ENCODE measurements around the gene IL5RA. TPM values are rescaled to one million over a fixed set of nuclear protein-coding genes. Genes with fewer than 3 reads are reported as not detected.

IL5RA gene
- total and polyA plus RNA-seq, 2 experiments from 2014 or later: 1.5 TPM; not detected in 1

DNA sequence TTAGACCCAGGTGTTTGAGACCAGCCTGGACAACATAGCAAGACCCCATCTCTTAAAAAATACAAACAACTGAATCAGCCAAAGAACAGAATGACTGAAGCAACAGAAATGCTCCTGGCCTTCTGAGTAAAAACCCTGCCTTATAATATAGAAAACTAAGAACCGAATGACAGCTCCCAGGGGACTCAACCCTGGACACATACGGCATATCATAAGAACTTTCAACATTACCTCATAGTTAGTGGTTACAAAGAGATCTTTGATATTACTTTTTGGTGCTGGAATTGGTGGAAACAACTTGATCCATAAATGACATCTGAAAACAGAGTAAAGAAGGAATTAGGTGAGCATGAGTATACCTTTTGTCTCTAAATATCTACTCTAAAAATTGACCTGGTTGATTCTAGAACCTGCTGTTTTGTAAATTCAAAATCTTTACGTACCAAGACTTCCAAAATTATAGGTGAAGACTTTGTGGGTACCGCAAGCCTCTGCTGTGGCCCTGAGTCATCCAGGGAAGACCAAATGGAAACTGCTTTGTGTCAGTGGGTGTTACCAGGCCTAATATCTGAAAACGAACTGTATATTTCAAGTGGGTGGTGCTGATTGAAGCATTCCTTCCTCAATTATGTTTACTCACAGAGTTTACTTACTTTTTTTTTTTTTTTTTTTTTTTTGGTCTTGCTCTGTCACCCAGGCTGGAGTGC is 35.5 kb downstream of the IL5RA start:
- no peak overlapping the region for H3K4me3 ChIP-seq
- H3K9me3 ChIP-seq (ENCODE audit: low read depth): no peaks in the 10 kb centered on the region
- H4K20me1 ChIP-seq (ENCODE audit: insufficient read depth, poor library complexity, severe bottlenecking): no peaks in the 10 kb centered on the region
- no peak overlapping the region for H3K4me2 ChIP-seq
- 87% methylated on average over 5 of the region's 5 CpGs for WGBS (ENCODE audit: low lambda C conversion rate, missing lambda C conversion rate)
- H3K79me2 ChIP-seq: no peaks in the 10 kb centered on the region
- no peaks in the 10 kb centered on the region for H3K4me1 ChIP-seq (ENCODE audit: insufficient read depth)
- no peaks in the 10 kb centered on the region for H3K27me3 ChIP-seq
- no peak overlapping the region for H3K27ac ChIP-seq
- no peaks in the 10 kb centered on the region for H3K9me2 ChIP-seq (replicated peaks; ENCODE audit: insufficient read depth)
- no peaks in the 10 kb centered on the region for H3K36me3 ChIP-seq (replicated peaks; ENCODE audit: insufficient read depth, low read depth)
- TF ChIP-seq EZH2 (IDR thresholded peaks at IDR 0.05; ENCODE audit: borderline replicate concordance): no peak
- no peak for TF ChIP-seq EZH2phosphoT487 (IDR thresholded peaks at IDR 0.05; ENCODE audit: low read depth, severe bottlenecking, unreplicated experiment)
- TF ChIP-seq, protein P1, sequence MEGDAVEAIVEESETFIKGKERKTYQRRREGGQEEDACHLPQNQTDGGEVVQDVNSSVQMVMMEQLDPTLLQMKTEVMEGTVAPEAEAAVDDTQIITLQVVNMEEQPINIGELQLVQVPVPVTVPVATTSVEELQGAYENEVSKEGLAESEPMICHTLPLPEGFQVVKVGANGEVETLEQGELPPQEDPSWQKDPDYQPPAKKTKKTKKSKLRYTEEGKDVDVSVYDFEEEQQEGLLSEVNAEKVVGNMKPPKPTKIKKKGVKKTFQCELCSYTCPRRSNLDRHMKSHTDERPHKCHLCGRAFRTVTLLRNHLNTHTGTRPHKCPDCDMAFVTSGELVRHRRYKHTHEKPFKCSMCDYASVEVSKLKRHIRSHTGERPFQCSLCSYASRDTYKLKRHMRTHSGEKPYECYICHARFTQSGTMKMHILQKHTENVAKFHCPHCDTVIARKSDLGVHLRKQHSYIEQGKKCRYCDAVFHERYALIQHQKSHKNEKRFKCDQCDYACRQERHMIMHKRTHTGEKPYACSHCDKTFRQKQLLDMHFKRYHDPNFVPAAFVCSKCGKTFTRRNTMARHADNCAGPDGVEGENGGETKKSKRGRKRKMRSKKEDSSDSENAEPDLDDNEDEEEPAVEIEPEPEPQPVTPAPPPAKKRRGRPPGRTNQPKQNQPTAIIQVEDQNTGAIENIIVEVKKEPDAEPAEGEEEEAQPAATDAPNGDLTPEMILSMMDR (IDR thresholded peaks at IDR 0.05; ENCODE audit: poor library complexity): no peak
- no peak overlapping the region for H2AFZ ChIP-seq
- no peak for DNase-seq (ENCODE audit: low spot score)

DNA sequence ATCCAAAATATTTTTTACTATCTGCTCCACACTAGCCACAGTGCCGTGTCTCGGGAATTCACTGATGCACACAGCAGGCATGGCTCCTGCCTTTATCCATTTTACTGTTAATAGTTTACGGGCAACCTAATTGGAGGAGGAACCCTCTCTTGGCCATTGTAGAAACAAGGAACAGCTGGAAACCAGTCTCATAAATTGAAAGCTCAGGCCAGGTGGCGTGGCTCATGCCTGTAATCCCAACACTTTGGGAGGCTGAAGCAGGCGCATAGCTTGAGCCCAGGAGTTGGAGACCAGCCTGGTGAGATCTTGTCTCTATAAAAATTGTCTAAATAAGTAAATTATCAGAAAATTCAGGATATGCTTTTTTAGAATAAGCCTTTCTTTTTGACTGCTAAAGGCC is 39.0 kb downstream of the IL5RA start:
- Histone ChIP-seq H3K79me2 (no peaks in the 10 kb centered on the region), H4K20me1 (ENCODE audit: insufficient read depth, poor library complexity, severe bottlenecking) (no peaks in the 10 kb centered on the region), H3K36me3 (replicated peaks; ENCODE audit: insufficient read depth, low read depth) (no peaks in the 10 kb centered on the region), H3K9me3 (ENCODE audit: low read depth) (no peaks in the 10 kb centered on the region), H3K4me3 (no peak overlapping the region), H2AFZ (no peak overlapping the region), H3K9me2 (replicated peaks; ENCODE audit: insufficient read depth) (no peaks in the 10 kb centered on the region), H3K4me2 (no peak overlapping the region), H3K27me3 (no peaks in the 10 kb centered on the region), H3K4me1 (ENCODE audit: insufficient read depth) (no peaks in the 10 kb centered on the region), H3K27ac (no peak overlapping the region)
- 67% methylated on average over 5 of the region's 5 CpGs for WGBS (ENCODE audit: low lambda C conversion rate, missing lambda C conversion rate)
- TF ChIP-seq, protein P1 (IDR thresholded peaks at IDR 0.05; ENCODE audit: poor library complexity): no peak
- TF ChIP-seq EZH2 (IDR thresholded peaks at IDR 0.05; ENCODE audit: borderline replicate concordance): no peak
- TF ChIP-seq EZH2phosphoT487 (IDR thresholded peaks at IDR 0.05; ENCODE audit: low read depth, severe bottlenecking, unreplicated experiment): no peak
- DNase-seq (ENCODE audit: low spot score): no peak

DNA sequence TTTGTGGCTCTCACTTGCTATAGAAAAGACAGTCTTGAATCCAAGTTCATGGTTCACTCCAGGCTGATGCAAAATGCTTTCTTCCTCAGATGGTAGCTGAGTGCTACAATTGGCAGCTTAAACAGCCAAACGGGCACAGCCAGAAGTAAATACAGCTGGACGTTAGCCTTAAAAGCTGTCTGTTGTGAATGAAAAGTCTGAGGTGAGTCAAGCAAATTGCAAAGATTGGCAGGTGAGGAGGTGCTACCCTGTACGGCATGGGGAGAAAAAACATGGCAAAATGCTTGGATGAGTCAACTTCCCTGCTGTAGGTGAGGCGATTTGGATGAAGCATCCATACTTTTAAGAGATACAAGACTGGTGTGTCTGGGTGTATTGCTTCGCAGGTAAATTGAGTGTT is 40.5 kb downstream of the IL5RA start:
- no peak for DNase-seq (ENCODE audit: low spot score)
- no peaks in the 10 kb centered on the region for H3K9me3 ChIP-seq (ENCODE audit: low read depth)
- no peaks in the 10 kb centered on the region for H3K4me1 ChIP-seq (ENCODE audit: insufficient read depth)
- no peak overlapping the region for H3K4me3 ChIP-seq
- no peaks in the 10 kb centered on the region for H3K79me2 ChIP-seq
- H3K36me3 ChIP-seq (replicated peaks; ENCODE audit: insufficient read depth, low read depth): no peaks in the 10 kb centered on the region
- H3K27ac ChIP-seq: no peak overlapping the region
- no peak overlapping the region for H2AFZ ChIP-seq
- TF ChIP-seq EZH2 (IDR thresholded peaks at IDR 0.05; ENCODE audit: borderline replicate concordance) (no peak), EZH2phosphoT487 (IDR thresholded peaks at IDR 0.05; ENCODE audit: low read depth, severe bottlenecking, unreplicated experiment) (no peak)
- TF ChIP-seq, protein P1 (IDR thresholded peaks at IDR 0.05; ENCODE audit: poor library complexity): no peak
- no peak overlapping the region for H3K4me2 ChIP-seq
- H3K27me3 ChIP-seq: no peaks in the 10 kb centered on the region
- H4K20me1 ChIP-seq (ENCODE audit: insufficient read depth, poor library complexity, severe bottlenecking): no peaks in the 10 kb centered on the region
- 85% methylated on average over 5 of the region's 5 CpGs for WGBS (ENCODE audit: low lambda C conversion rate, missing lambda C conversion rate)
- H3K9me2 ChIP-seq (replicated peaks; ENCODE audit: insufficient read depth): no peaks in the 10 kb centered on the region

Measured in hepatocyte (in vitro differentiated cells).